Measurements from ENCODE around the gene POMT2.
"Not testable (repeated sequence)": the region's sequence is repeated elsewhere in the genome, so short reads cannot be mapped to it uniquely, and the experiment has no call there.

Gene POMT2

GRCh38 chr14:77305696-77306095, 15.0 kb downstream of the POMT2 start:
- H3K4me3 ChIP-seq (ENCODE audit: low read length), result no peak overlapping the region
- DNase-seq (ENCODE audit: low read depth, low spot score), result no peak

GRCh38 chr14:77303417-77304156, 17.1 kb downstream of the POMT2 start:
- no peak for DNase-seq (ENCODE audit: low read depth, low spot score)
- no peak overlapping the region for H3K4me3 ChIP-seq (ENCODE audit: low read length)

DNA sequence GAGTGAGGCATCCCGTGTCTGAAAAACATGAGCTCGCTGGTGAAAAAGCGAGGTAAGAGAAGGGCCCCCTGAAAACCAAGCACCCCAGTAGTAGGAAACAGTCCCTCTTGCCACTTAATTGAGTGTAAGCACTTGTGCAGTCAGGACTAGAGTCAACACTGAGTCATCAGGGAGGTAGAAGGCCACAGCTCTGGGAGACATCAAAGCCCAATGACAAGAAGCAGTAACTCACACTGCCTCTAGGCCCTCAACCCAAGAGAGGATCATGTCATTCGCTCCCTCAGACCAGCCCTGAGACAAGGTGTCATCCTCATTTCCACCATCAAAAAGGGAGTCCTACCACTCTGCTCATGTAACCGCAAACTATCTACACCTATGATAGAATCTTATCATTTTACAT, 17.8 kb downstream of the POMT2 start:
- H3K4me3 ChIP-seq (ENCODE audit: low read length), result no peak overlapping the region
- no peak for DNase-seq (ENCODE audit: low read depth, low spot score)

- no peak overlapping the region for H3K4me3 ChIP-seq (ENCODE audit: low read length)
- DNase-seq (ENCODE audit: low read depth, low spot score), result peak; percentile 38
Measured at GRCh38 chr14:77301103-77301502, 19.6 kb downstream of the POMT2 start.

GRCh38 chr14:77299771-77300170, 20.9 kb downstream of the POMT2 start:
- no peak overlapping the region for H3K4me3 ChIP-seq (ENCODE audit: low read length)
- DNase-seq (ENCODE audit: low read depth, low spot score), result no peak

- DNase-seq (ENCODE audit: low read depth, low spot score), result no peak
- no peak overlapping the region for H3K4me3 ChIP-seq (ENCODE audit: low read length)
Measured at GRCh38 chr14:77296906-77297305, 23.8 kb downstream of the POMT2 start.

- no peak for DNase-seq (ENCODE audit: low read depth, low spot score)
- no peak overlapping the region for H3K4me3 ChIP-seq (ENCODE audit: low read length)
Measured at GRCh38 chr14:77296155-77296554, 24.5 kb downstream of the POMT2 start.

- no peak for DNase-seq (ENCODE audit: low read depth, low spot score)
- no peak overlapping the region for H3K4me3 ChIP-seq (ENCODE audit: low read length)
Measured at GRCh38 chr14:77290705-77291104, 30.0 kb downstream of the POMT2 start.

DNA sequence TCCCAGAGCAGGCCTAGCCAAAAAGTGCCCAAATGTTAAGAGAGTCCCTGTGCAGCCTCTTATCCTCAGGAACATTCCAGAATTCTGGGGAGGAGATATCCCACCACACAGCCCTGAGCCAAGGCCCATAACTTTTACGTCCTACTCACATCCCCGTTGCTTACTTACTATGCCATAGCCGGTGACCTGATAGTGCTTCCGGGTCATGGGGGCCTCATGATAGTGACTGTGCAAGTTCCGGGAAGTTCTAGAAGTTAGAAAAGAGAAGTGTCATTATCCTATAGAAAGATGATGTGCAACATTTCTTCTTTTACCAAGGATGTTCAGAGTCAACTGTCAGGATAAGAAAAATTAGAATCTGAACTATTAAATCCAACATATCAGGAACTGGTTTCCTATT, 34.1 kb downstream of the POMT2 start:
- no peak overlapping the region for H3K4me3 ChIP-seq (ENCODE audit: low read length)
- DNase-seq (ENCODE audit: low read depth, low spot score), result no peak

- DNase-seq (ENCODE audit: low read depth, low spot score), result no peak
- H3K4me3 ChIP-seq (ENCODE audit: low read length), result no peak overlapping the region
Measured at GRCh38 chr14:77284466-77284865, 36.2 kb downstream of the POMT2 start.

- DNase-seq (ENCODE audit: low read depth, low spot score), result no peak
- H3K4me3 ChIP-seq (ENCODE audit: low read length), result no peak overlapping the region
Measured at GRCh38 chr14:77284066-77284465, 36.6 kb downstream of the POMT2 start.

DNA sequence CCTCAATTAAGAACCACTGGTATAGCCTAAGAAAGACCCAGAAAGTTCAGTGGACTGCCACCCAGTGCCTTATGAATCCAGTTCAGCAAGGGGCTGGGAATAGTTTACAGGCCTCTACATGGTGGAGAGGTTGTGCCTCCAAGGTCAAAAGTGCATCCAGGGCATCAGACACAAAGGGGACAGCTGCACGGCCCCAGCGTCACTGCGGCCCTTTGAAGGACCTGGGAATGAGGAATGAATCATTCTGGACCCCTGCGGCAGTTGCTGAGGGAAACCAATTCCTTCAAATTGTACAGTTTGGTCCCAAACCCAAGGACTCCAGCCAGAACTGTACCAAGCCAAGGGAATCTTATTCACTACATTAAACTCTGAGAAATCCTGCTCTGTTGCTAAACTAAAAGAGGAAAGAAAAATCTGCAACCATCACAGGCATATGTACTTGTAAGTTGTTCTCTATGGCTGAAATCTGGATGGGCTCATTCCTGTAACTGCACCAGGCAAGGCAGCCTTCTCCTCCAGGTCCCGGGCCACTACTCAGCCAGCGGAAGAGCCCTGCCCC, 38.8 kb downstream of the POMT2 start:
- no peak for DNase-seq (ENCODE audit: low read depth, low spot score)
- H3K4me3 ChIP-seq (ENCODE audit: low read length), result no peak overlapping the region

GRCh38 chr14:77280921-77281320, 39.8 kb downstream of the POMT2 start:
- H3K4me3 ChIP-seq (ENCODE audit: low read length); DNase-seq (ENCODE audit: low read depth, low spot score): not testable (repeated sequence)

GRCh38 chr14:77279719-77280118, 41.0 kb downstream of the POMT2 start:
- no peak for DNase-seq (ENCODE audit: low read depth, low spot score)

GRCh38 chr14:77278461-77279230, 42.0 kb downstream of the POMT2 start:
- no peak for DNase-seq (ENCODE audit: low read depth, low spot score)

More at GRCh38 chr14:77279719-77280118, 41.0 kb downstream of the POMT2 start:
- H3K4me3 ChIP-seq (ENCODE audit: low read length), result no peak overlapping the region

GRCh38 chr14:77276959-77277358, 43.7 kb downstream of the POMT2 start:
- H3K4me3 ChIP-seq (ENCODE audit: low read length), result no peak overlapping the region
- no peak for DNase-seq (ENCODE audit: low read depth, low spot score)

More at GRCh38 chr14:77278461-77279230, 42.0 kb downstream of the POMT2 start:
- no peak overlapping the region for H3K4me3 ChIP-seq (ENCODE audit: low read length)

- DNase-seq (ENCODE audit: low read depth, low spot score), result no peak
- H3K4me3 ChIP-seq (ENCODE audit: low read length), result no peak overlapping the region
Measured at GRCh38 chr14:77276295-77276935, 44.3 kb downstream of the POMT2 start.

DNA sequence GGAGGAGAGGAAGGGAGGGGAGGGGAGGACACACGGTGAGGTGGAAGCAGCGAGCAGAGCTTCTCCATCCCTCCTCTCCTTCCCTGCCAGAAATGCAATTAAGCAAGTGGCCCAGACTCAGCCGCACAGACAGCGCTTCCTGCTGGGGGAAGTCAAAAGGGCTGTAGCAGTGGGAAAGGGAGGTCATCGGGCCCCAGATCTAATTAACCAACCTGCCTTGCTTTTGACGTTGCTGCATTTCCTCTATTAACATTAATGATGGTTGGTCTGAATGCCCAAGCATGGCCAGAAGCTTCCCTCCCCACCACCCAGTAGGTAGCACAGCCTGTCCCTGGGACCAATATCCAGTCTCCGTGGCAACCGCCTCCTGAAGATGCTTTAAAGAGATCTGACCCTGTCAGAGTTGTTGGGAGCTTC, 45.1 kb downstream of the POMT2 start:
- no peak for DNase-seq (ENCODE audit: low read depth, low spot score)
- no peak overlapping the region for H3K4me3 ChIP-seq (ENCODE audit: low read length)

GRCh38 chr14:77275041-77275580, 45.6 kb downstream of the POMT2 start:
- no peak for DNase-seq (ENCODE audit: low read depth, low spot score)
- H3K4me3 ChIP-seq (ENCODE audit: low read length), result no peak overlapping the region
